Epithelial cell of esophagus (primary cell): ENCODE measurements around the gene ZNRF3.

Experiments
- DNase-seq: peaks from one replicate; pipeline ENCODE4 v3.0.0; 2010; ENCODE audit warnings: low read depth
- H3K4me3 ChIP-seq: 2 replicates; pipeline ENCODE4 v1.5.1; 2011; ENCODE audit warnings: mild to moderate bottlenecking, low read length, control low read depth
- CTCF ChIP-seq: IDR thresholded peaks from 2 replicates; pipeline ENCODE4 v1.5.1; 2011; ENCODE audit warnings: low read depth, mild to moderate bottlenecking, low read length, control low read depth, inconsistent platforms; ENCODE audit not compliant: insufficient read depth; ENCODE audit errors: missing control alignments

ZNRF3 gene

GRCh38 chr22:29106839-29107238 is 223.5 kb downstream of the ZNRF3 start:
- TF ChIP-seq CTCF = no peak
- DNase-seq = no peak
- H3K4me3 ChIP-seq = no peak overlapping the region
